Suprapubic skin (tissue), 4 donors: ENCODE results near the gene TRIAP1.

Experiments used
- CTCF ChIP-seq, 2 donors: fragments of 200-600 bp in 1 of 2; fragments of 450-650 bp in 1 of 2; sonication (generic) in 1 of 2; IDR thresholded peaks; one replicate each; pipeline ENCODE4 v1.5.1; 2016 to 2019; ENCODE audit warnings: antibody characterized with exemption in 2 of 2, mild to moderate bottlenecking in 1 of 2, moderate library complexity in 1 of 2
- EP300 ChIP-seq: sonication (generic); formaldehyde crosslinking; IDR thresholded peaks from one replicate; pipeline ENCODE4 v1.6.1; 2017; ENCODE audit warnings: antibody characterized with exemption
- POLR2AphosphoS5 ChIP-seq, 3 donors: sonication (generic); formaldehyde crosslinking; IDR thresholded peaks; one replicate each; pipeline ENCODE4 v1.6.1; 2017; ENCODE audit warnings: antibody characterized with exemption in 3 of 3

GRCh38 chr12:120394483-120395367 is 51.5 kb downstream of the TRIAP1 start:
- TF ChIP-seq EP300 (no peak), CTCF (IDR thresholded peaks at IDR 0.05) (no peak), POLR2AphosphoS5 (IDR thresholded peaks at IDR 0.05) (no peak)
